H9 (cell line): ENCODE measurements around the gene NEDD9. TPM values are rescaled to one million over a fixed set of nuclear protein-coding genes. Genes with fewer than 3 reads are reported as not detected.
A peak's percentile ranks its signal among the peaks of the same experiment; 100 is the strongest.

Source experiments
- DNase-seq: peaks from one replicate; pipeline ENCODE4 v3.0.0-alpha.2; 2017
- H2AFZ ChIP-seq: one replicate; pipeline ENCODE4 v1.6.1; 2013; ENCODE audit warnings: mild to moderate bottlenecking, low read length, control low read depth, moderate library complexity
- H2AK5ac ChIP-seq: 2 replicates; pipeline ENCODE4 v1.6.1; 2013; ENCODE audit warnings: low read length, control low read depth, mixed read lengths; ENCODE audit not compliant: insufficient read length
- H2BK120ac ChIP-seq: one replicate; pipeline ENCODE4 v1.6.1; 2013; ENCODE audit warnings: low read depth, mild to moderate bottlenecking, low read length, control low read depth, inconsistent platforms; ENCODE audit not compliant: poor library complexity, severe bottlenecking
- H2BK12ac ChIP-seq: 2 replicates; pipeline ENCODE4 v1.6.1; 2013; ENCODE audit warnings: low read length, control low read depth, mixed read lengths, low read depth; ENCODE audit not compliant: insufficient read length
- H2BK15ac ChIP-seq: 2 replicates; pipeline ENCODE4 v1.6.1; 2013; ENCODE audit warnings: low read depth, low read length, control low read depth
- H2BK20ac ChIP-seq: one replicate; pipeline ENCODE4 v1.6.1; 2013; ENCODE audit warnings: low read depth, mild to moderate bottlenecking, low read length, control low read depth, inconsistent platforms; ENCODE audit not compliant: poor library complexity, severe bottlenecking
- H2BK5ac ChIP-seq: 2 replicates; pipeline ENCODE4 v1.6.1; 2013; ENCODE audit warnings: low read length, control low read depth, mixed read lengths; ENCODE audit not compliant: insufficient read length
- H3K14ac ChIP-seq: 2 replicates; pipeline ENCODE4 v1.6.1; 2013; ENCODE audit warnings: low read length, control low read depth; ENCODE audit not compliant: insufficient read depth
- H3K18ac ChIP-seq: 2 replicates; pipeline ENCODE4 v1.6.1; 2013; ENCODE audit warnings: low read depth, mild to moderate bottlenecking, mixed read lengths, low read length, control low read depth; ENCODE audit not compliant: insufficient read length
- H3K23ac ChIP-seq: 2 replicates; pipeline ENCODE4 v1.6.1; 2013; ENCODE audit warnings: low read length, control low read depth, mixed read lengths, low read depth; ENCODE audit not compliant: insufficient read length
- H3K23me2 ChIP-seq: 2 replicates; pipeline ENCODE4 v1.6.1; 2013; ENCODE audit warnings: low read depth, mild to moderate bottlenecking, mixed read lengths, low read length, control low read depth; ENCODE audit not compliant: insufficient read length, poor library complexity, severe bottlenecking
- H3K27ac ChIP-seq: 2 replicates; pipeline ENCODE4 v1.5.1; 2013; ENCODE audit warnings: low read length, control low read depth, mixed read lengths, low read depth; ENCODE audit not compliant: insufficient read length
- H3K27me3 ChIP-seq: 2 replicates; pipeline ENCODE4 v1.6.1; 2013; ENCODE audit warnings: low read length, control low read depth, inconsistent platforms; ENCODE audit not compliant: insufficient read depth
- H3K4ac ChIP-seq: 2 replicates; pipeline ENCODE4 v1.6.1; 2013; ENCODE audit warnings: low read depth, mild to moderate bottlenecking, control low read depth, inconsistent platforms, low read length, moderate library complexity
- H3K4me1 ChIP-seq: 2 replicates; pipeline ENCODE4 v1.6.1; 2013; ENCODE audit warnings: low read length, control low read depth, inconsistent platforms; ENCODE audit not compliant: insufficient read depth
- H3K4me2 ChIP-seq: 2 replicates; pipeline ENCODE4 v1.6.1; 2013; ENCODE audit warnings: low read length, control low read depth, mixed read lengths; ENCODE audit not compliant: insufficient read length, insufficient read depth
- H3K56ac ChIP-seq: 2 replicates; pipeline ENCODE4 v1.6.1; 2013; ENCODE audit warnings: low read depth, mild to moderate bottlenecking, mixed read lengths, low read length, control low read depth; ENCODE audit not compliant: insufficient read length
- H3K79me1 ChIP-seq: 2 replicates; pipeline ENCODE4 v1.6.1; 2013; ENCODE audit warnings: low read depth, mild to moderate bottlenecking, moderate library complexity, low read length, control low read depth, inconsistent platforms; ENCODE audit not compliant: insufficient read depth, poor library complexity, severe bottlenecking
- H3K79me2 ChIP-seq: 2 replicates; pipeline ENCODE4 v1.6.1; 2013; ENCODE audit warnings: low read length, control low read depth, inconsistent platforms; ENCODE audit not compliant: insufficient read depth
- H3K9ac ChIP-seq: 2 replicates; pipeline ENCODE4 v1.6.1; 2013; ENCODE audit warnings: low read length, control low read depth, mixed read lengths; ENCODE audit not compliant: insufficient read length; ENCODE audit errors: extremely low read depth
- H3K9me3 ChIP-seq: one replicate; pipeline ENCODE4 v1.6.1; 2013; ENCODE audit warnings: low read depth, low read length, inconsistent platforms; ENCODE audit not compliant: control insufficient read depth
- H3T11ph ChIP-seq: one replicate; pipeline ENCODE4 v1.6.1; 2013; ENCODE audit warnings: mild to moderate bottlenecking, low read length, control low read depth, inconsistent platforms
- H4K20me1 ChIP-seq: one replicate; pipeline ENCODE4 v1.6.1; 2013; ENCODE audit not compliant: control insufficient read depth, insufficient read length, insufficient read depth
- H4K5ac ChIP-seq: 2 replicates; pipeline ENCODE4 v1.6.1; 2013; ENCODE audit warnings: low read depth, mild to moderate bottlenecking, mixed read lengths, low read length, control low read depth; ENCODE audit not compliant: insufficient read length
- H4K8ac ChIP-seq: replicated peaks from 2 replicates; pipeline ENCODE4 v1.6.1; 2013; ENCODE audit warnings: low read length, control low read depth, mixed read lengths, low read depth; ENCODE audit not compliant: insufficient read length
- H4K91ac ChIP-seq: 2 replicates; pipeline ENCODE4 v1.6.1; 2013; ENCODE audit warnings: low read depth, mild to moderate bottlenecking, moderate library complexity, mixed read lengths, low read length, control low read depth; ENCODE audit not compliant: insufficient read length
- H3K27ac Mint-ChIP-seq, 3 experiments: 2 replicates in 2 of 3; 3 replicates in 1 of 3; pipeline ENCODE4 v1.8.0; 2020 to 2021; ENCODE audit warnings: mixed read lengths in 3 of 3, mild to moderate bottlenecking in 1 of 3, moderate library complexity in 1 of 3
- H3K27me3 Mint-ChIP-seq: 2 replicates; pipeline ENCODE4 v1.8.0; 2021; ENCODE audit warnings: low read depth, mild to moderate bottlenecking, moderate library complexity, mixed read lengths
- H3K36me3 Mint-ChIP-seq, 3 experiments: 2 replicates in 2 of 3; 3 replicates in 1 of 3; pipeline ENCODE4 v1.8.0; 2020 to 2021; ENCODE audit warnings: low read depth in 3 of 3, mixed read lengths in 3 of 3; ENCODE audit not compliant: insufficient read depth in 1 of 3
- H3K4me1 Mint-ChIP-seq, 2 experiments: 2 replicates each; pipeline ENCODE4 v1.8.0; 2020; ENCODE audit warnings: mixed read lengths in 2 of 2
- H3K4me3 Mint-ChIP-seq, 2 experiments: 2 replicates in 1 of 2; 3 replicates in 1 of 2; pipeline ENCODE4 v1.8.0; 2020 to 2021; ENCODE audit warnings: mild to moderate bottlenecking in 2 of 2, mixed read lengths in 2 of 2, moderate library complexity in 1 of 2
- H3K9me3 Mint-ChIP-seq, 2 experiments: 2 replicates in 1 of 2; 3 replicates in 1 of 2; pipeline ENCODE4 v1.8.0; 2020; ENCODE audit warnings: mild to moderate bottlenecking in 2 of 2, mixed read lengths in 2 of 2, moderate library complexity in 1 of 2
- CTCF ChIP-seq: fragments of 200-600 bp; sonication (generic); conservative IDR thresholded peaks from 3 replicates; pipeline ENCODE4 v1.8.0; 2021; ENCODE audit warnings: antibody characterized with exemption, mild to moderate bottlenecking
- WGBS: extraction: QIAGEN DNeasy Blood & Tissue Kit; methylation state at CpG from one replicate; pipeline ENCODE4 v1.1.7; 2013; ENCODE audit warnings: missing lambda C conversion rate, low lambda C conversion rate, mixed read lengths; ENCODE audit not compliant: insufficient read length; ENCODE audit errors: extremely low coverage; 5-methylcytosine and 5-hydroxymethylcytosine counted together
- total RNA-seq: library from RNA; stranded (reverse); gene quantifications from 2 replicates; pipeline ENCODE4 v1.2.1, GENCODE V29; 2021

NEDD9 gene
- total RNA-seq, 1 experiment from 2014 or later = 5.5 TPM

- Histone ChIP-seq H2BK15ac (no peak overlapping the region), H3T11ph (no peak overlapping the region), H4K20me1 (no peaks in the 10 kb centered on the region), H2AK5ac (no peak overlapping the region), H3K4me2 (no peak overlapping the region), H3K9me3 (no peaks in the 10 kb centered on the region), H2AFZ (no peak overlapping the region), H2BK120ac (no peak overlapping the region), H3K79me1 (no peaks in the 10 kb centered on the region), H3K14ac (no peak overlapping the region), H3K56ac (no peak overlapping the region), H3K23me2 (no peaks in the 10 kb centered on the region), H3K79me2 (0 out of 2 replicates have a peak, but pooled peaks cover 1% of the 10 kb centered on the region), H2BK12ac (no peak overlapping the region), H3K23ac (no peak overlapping the region), H2BK20ac (no peak overlapping the region), H2BK5ac (no peak overlapping the region), H3K9ac (no peak overlapping the region), H4K91ac (no peak overlapping the region), H3K4ac (no peak overlapping the region), H3K27me3 (no peaks in the 10 kb centered on the region), H3K18ac (no peak overlapping the region), H4K8ac (no peak overlapping the region), H3K4me1 (peaks cover 12% of the 10 kb centered on the region), H4K5ac (no peak overlapping the region), H3K27ac (no peak overlapping the region)
- no peak for DNase-seq
- H3K4me3 Mint-ChIP-seq = no peak overlapping the region
- H3K27me3 Mint-ChIP-seq = no peaks in the 10 kb centered on the region
- WGBS = no CpG with 5 or more reads among the region's 4 CpGs
- H3K9me3 Mint-ChIP-seq = no peaks in the 10 kb centered on the region
- 0 out of 7 replicates have a peak overlapping the region, but pooled peaks of 1 of the 3 experiments have one; percentile 55 for H3K27ac Mint-ChIP-seq
- no peak for TF ChIP-seq CTCF
- H3K4me1 Mint-ChIP-seq = peaks cover 29 to 36% of the 10 kb centered on the region in 2 experiments
- H3K36me3 Mint-ChIP-seq = peaks cover 0 to 4% (median 3%) of the 10 kb centered on the region in 3 experiments; a peak in 3 of 7 replicates
These were observed 28.5 kb downstream of the NEDD9 start for GRCh38 chr6:11204005-11204399.
